Vagina (tissue), 2 donors: Measurements from ENCODE around the gene CARD10. TPM values are rescaled to one million over a fixed set of nuclear protein-coding genes. Genes with fewer than 3 reads are reported as not detected.

Source experiments
- DNase-seq, 2 donors: peaks; one replicate each; pipeline ENCODE4 v3.0.0-alpha.2; 2017; ENCODE audit errors: extremely low spot score in 2 of 2
- H3K27ac ChIP-seq: fragments of 200-600 bp; sonication (generic); one replicate; pipeline ENCODE4 v1.5.1; 2019
- H3K27me3 ChIP-seq: fragments of 200-600 bp; sonication (generic); one replicate; pipeline ENCODE4 v1.5.1; 2019
- H3K36me3 ChIP-seq, 2 donors: fragments of 200-600 bp; sonication (generic); one replicate each; pipeline ENCODE4 v1.5.1; 2017 to 2019
- H3K4me1 ChIP-seq: fragments of 200-600 bp; sonication (generic); one replicate; pipeline ENCODE4 v1.5.1; 2019
- H3K4me3 ChIP-seq, 2 donors: fragments of 200-600 bp; sonication (generic); 1 replicate in 1 of 2; 2 replicates in 1 of 2; pipeline ENCODE4 v1.5.1; 2016 to 2019
- H3K9me3 ChIP-seq: fragments of 200-600 bp; sonication (generic); one replicate; pipeline ENCODE4 v1.5.1; 2019
- POLR2A ChIP-seq, 2 donors: fragments of 450-650 bp; IDR thresholded peaks; one replicate each; pipeline ENCODE4 v1.6.1; 2017; ENCODE audit warnings: antibody characterized with exemption in 2 of 2, mild to moderate bottlenecking in 2 of 2, moderate library complexity in 2 of 2
- POLR2AphosphoS5 ChIP-seq, 2 donors: sonication (generic); formaldehyde crosslinking; IDR thresholded peaks; one replicate each; pipeline ENCODE4 v1.9.0; 2017; ENCODE audit warnings: antibody characterized with exemption in 2 of 2, mild to moderate bottlenecking in 2 of 2, low read depth in 1 of 2; ENCODE audit not compliant: insufficient read depth in 1 of 2
- intact Hi-C: fragments of 100-400 bp; cut with DNase I; formaldehyde crosslinking; loops from one replicate; pipeline ENCODE4 v1.15.1; 2023
- total RNA-seq: library from RNA; depleted of rRNA; stranded (reverse); fragments of >200 nt; gene quantifications from one replicate; pipeline ENCODE4 v1.2.3, GENCODE V29; 2016
- TF ChIP-seq, protein P1 (sequence below), 3 experiments: fragments of 450-650 bp in 2 of 3; fragments of 200-600 bp in 1 of 3; sonication (generic) in 1 of 3; IDR thresholded peaks; one replicate each; pipeline ENCODE4 v1.5.1; 2017 to 2019; ENCODE audit warnings: antibody characterized with exemption in 3 of 3, mild to moderate bottlenecking in 2 of 3, moderate library complexity in 2 of 3

The CARD10 gene
- total RNA-seq, 1 donor from 2014 or later: 11.0 TPM

DNA sequence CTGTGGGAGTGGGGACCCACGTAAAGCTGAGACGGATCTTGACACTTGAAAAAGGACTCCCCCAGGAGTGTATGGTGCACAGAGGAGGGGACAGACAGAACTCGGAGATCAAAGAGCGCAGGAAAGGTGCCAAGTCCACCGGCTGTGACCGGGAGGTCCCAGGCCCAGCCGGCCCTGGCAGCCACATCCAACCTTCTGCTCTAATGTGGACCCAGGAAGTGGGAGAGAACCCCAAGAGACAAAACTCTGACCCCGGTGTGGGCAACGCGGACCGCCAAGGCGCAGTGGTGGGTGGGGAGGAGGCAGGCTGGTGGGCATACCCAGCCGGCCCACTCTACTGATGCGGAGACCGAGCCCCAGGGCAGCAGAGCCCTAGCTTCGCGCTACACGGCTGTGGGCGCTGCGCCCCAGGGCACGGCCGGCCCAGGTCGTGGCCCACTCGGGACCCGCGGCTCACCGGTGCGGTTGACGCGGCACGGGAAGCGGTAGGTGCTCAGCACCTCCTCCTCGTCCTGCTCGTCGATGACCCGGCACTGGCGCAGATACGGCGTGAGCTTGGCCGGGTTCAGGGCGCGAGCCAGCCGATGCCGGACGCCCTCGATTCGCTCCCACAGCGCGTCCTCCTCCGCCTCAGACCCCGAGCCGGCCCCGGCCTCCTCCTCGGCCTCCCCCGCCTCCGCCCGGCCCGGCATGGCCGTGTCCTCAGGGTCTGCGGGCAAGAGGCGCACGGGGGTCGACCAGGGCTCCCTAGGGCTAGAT is 527 bp downstream of the CARD10 start:
- peaks cover 16% of the 10 kb centered on the region for H3K4me1 ChIP-seq
- H3K27me3 ChIP-seq: no peaks in the 10 kb centered on the region
- H3K9me3 ChIP-seq: no peaks in the 10 kb centered on the region
- TF ChIP-seq, protein P1, sequence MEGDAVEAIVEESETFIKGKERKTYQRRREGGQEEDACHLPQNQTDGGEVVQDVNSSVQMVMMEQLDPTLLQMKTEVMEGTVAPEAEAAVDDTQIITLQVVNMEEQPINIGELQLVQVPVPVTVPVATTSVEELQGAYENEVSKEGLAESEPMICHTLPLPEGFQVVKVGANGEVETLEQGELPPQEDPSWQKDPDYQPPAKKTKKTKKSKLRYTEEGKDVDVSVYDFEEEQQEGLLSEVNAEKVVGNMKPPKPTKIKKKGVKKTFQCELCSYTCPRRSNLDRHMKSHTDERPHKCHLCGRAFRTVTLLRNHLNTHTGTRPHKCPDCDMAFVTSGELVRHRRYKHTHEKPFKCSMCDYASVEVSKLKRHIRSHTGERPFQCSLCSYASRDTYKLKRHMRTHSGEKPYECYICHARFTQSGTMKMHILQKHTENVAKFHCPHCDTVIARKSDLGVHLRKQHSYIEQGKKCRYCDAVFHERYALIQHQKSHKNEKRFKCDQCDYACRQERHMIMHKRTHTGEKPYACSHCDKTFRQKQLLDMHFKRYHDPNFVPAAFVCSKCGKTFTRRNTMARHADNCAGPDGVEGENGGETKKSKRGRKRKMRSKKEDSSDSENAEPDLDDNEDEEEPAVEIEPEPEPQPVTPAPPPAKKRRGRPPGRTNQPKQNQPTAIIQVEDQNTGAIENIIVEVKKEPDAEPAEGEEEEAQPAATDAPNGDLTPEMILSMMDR (IDR thresholded peaks at IDR 0.05): no peak
- TF ChIP-seq POLR2AphosphoS5 (IDR thresholded peaks at IDR 0.05; ENCODE audit: insufficient read depth in 1 of 2, low read depth in 1 of 2) (no peak), POLR2A (IDR thresholded peaks at IDR 0.05) (no peak)
- peak overlapping the region; percentile 49 to 61 for H3K4me3 ChIP-seq
- no peak for DNase-seq
- intact Hi-C loops: no loop called here
- H3K27ac ChIP-seq: peak overlapping the region; percentile 29
- no peaks in the 10 kb centered on the region for H3K36me3 ChIP-seq

- Histone ChIP-seq H3K36me3 (no peaks in the 10 kb centered on the region), H3K27me3 (no peaks in the 10 kb centered on the region), H3K27ac (no peak overlapping the region), H3K4me3 (peak overlapping the region; percentile 49 to 61), H3K9me3 (no peaks in the 10 kb centered on the region), H3K4me1 (peaks cover 16% of the 10 kb centered on the region)
- intact Hi-C loops: no loop called here
- DNase-seq: no peak
- TF ChIP-seq POLR2A (IDR thresholded peaks at IDR 0.05) (no peak), POLR2AphosphoS5 (IDR thresholded peaks at IDR 0.05; ENCODE audit: insufficient read depth in 1 of 2, low read depth in 1 of 2) (no peak)
- TF ChIP-seq, protein P1 (IDR thresholded peaks at IDR 0.05): no peak
Observed at GRCh38 chr22:37517826-37518450, 1.3 kb downstream of the CARD10 start.

GRCh38 chr22:37516456-37516855 is 2.8 kb downstream of the CARD10 start:
- H3K4me1 ChIP-seq: peaks cover 22% of the 10 kb centered on the region
- H3K27ac ChIP-seq: no peak overlapping the region
- no peaks in the 10 kb centered on the region for H3K36me3 ChIP-seq
- no peaks in the 10 kb centered on the region for H3K9me3 ChIP-seq
- no peak for DNase-seq
- H3K27me3 ChIP-seq: no peaks in the 10 kb centered on the region
- intact Hi-C loops: no loop called here
- TF ChIP-seq, protein P1 (IDR thresholded peaks at IDR 0.05): no peak
- TF ChIP-seq POLR2AphosphoS5 (IDR thresholded peaks at IDR 0.05; ENCODE audit: insufficient read depth in 1 of 2, low read depth in 1 of 2) (no peak), POLR2A (IDR thresholded peaks at IDR 0.05) (no peak)
- H3K4me3 ChIP-seq: no peak overlapping the region

GRCh38 chr22:37515901-37516300 is 3.3 kb downstream of the CARD10 start:
- Histone ChIP-seq H3K27me3 (no peaks in the 10 kb centered on the region), H3K9me3 (no peaks in the 10 kb centered on the region), H3K4me3 (no peak overlapping the region), H3K27ac (no peak overlapping the region), H3K4me1 (peaks cover 22% of the 10 kb centered on the region), H3K36me3 (no peaks in the 10 kb centered on the region)
- no peak for DNase-seq
- intact Hi-C loops: no loop called here
- TF ChIP-seq POLR2AphosphoS5 (IDR thresholded peaks at IDR 0.05; ENCODE audit: insufficient read depth in 1 of 2, low read depth in 1 of 2): no peak

GRCh38 chr22:37514526-37515051 is 4.6 kb downstream of the CARD10 start:
- intact Hi-C loops: no loop called here
- Histone ChIP-seq H3K27ac (no peak overlapping the region), H3K27me3 (no peaks in the 10 kb centered on the region), H3K4me3 (no peak overlapping the region), H3K36me3 (no peaks in the 10 kb centered on the region), H3K4me1 (peaks cover 16% of the 10 kb centered on the region), H3K9me3 (no peaks in the 10 kb centered on the region)
- TF ChIP-seq POLR2AphosphoS5 (IDR thresholded peaks at IDR 0.05; ENCODE audit: insufficient read depth in 1 of 2, low read depth in 1 of 2): no peak
- no peak for DNase-seq
